ENCODE results near the gene FBXL3.

DNA sequence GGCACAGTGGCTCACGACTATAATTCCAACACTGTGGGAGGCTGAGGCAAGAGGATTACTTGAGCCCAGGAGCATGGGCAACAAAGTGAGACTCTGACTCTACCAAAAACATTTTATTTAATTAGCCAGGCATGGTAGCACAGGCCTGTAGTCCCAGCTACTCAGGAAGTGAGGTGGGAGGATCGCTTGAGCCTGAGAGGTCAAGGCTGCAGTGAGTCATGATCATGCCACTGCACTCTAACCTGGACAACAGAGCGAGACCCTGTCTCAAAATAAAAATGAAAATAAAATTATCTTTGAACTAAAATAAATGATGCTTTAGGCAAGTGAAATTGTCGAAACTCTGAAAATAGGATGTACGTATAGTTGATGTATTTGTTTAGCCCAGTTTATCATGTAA lies 43.3 kb downstream of the FBXL3 start:
- TF ChIP-seq EZH2 (IDR thresholded peaks at IDR 0.05; ENCODE audit: insufficient read depth, low read length) = no peak
- TF ChIP-seq, protein P1, sequence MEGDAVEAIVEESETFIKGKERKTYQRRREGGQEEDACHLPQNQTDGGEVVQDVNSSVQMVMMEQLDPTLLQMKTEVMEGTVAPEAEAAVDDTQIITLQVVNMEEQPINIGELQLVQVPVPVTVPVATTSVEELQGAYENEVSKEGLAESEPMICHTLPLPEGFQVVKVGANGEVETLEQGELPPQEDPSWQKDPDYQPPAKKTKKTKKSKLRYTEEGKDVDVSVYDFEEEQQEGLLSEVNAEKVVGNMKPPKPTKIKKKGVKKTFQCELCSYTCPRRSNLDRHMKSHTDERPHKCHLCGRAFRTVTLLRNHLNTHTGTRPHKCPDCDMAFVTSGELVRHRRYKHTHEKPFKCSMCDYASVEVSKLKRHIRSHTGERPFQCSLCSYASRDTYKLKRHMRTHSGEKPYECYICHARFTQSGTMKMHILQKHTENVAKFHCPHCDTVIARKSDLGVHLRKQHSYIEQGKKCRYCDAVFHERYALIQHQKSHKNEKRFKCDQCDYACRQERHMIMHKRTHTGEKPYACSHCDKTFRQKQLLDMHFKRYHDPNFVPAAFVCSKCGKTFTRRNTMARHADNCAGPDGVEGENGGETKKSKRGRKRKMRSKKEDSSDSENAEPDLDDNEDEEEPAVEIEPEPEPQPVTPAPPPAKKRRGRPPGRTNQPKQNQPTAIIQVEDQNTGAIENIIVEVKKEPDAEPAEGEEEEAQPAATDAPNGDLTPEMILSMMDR (IDR thresholded peaks at IDR 0.05; ENCODE audit: insufficient read depth, low read depth, low read length) = no peak
